HepG2 (cell line): ENCODE results near the gene SH3GL1. TPM values are rescaled to one million over a fixed set of nuclear protein-coding genes. Genes with fewer than 3 reads are reported as not detected.

Experiments used
- BCL3 ChIP-seq: sonication (generic); formaldehyde crosslinking; IDR thresholded peaks from 2 replicates; pipeline ENCODE4 v1.5.1; 2020; ENCODE audit warnings: mild to moderate bottlenecking, missing genetic modification reagents, moderate library complexity
- E2F5 ChIP-seq: sonication (generic); formaldehyde crosslinking; conservative IDR thresholded peaks from 2 replicates; pipeline ENCODE4 v1.4.0; 2020; ENCODE audit warnings: missing genetic modification reagents
- KLF11 ChIP-seq: IDR thresholded peaks from 2 replicates; pipeline ENCODE4 v1.6.1; 2016; ENCODE audit warnings: missing compliant biosample characterization
- POLR2A ChIP-seq, 2 experiments: IDR thresholded peaks; 2 replicates each; pipeline ENCODE4 v1.6.1; 2011; ENCODE audit warnings: low read depth in 2 of 2, low read length in 2 of 2, mild to moderate bottlenecking in 1 of 2, moderate library complexity in 1 of 2; ENCODE audit not compliant: insufficient read depth in 1 of 2
- RBM39 ChIP-seq: fragments of 200-400 bp; formaldehyde crosslinking; IDR thresholded peaks from one replicate; pipeline ENCODE4 v1.6.1; 2018; ENCODE audit warnings: antibody characterized with exemption, mild to moderate bottlenecking, low read depth, low read length; ENCODE audit not compliant: poor library complexity, severe bottlenecking
- RNF219 ChIP-seq: sonication (generic); formaldehyde crosslinking; IDR thresholded peaks from 2 replicates; pipeline ENCODE4 v1.5.0; 2020; ENCODE audit warnings: mild to moderate bottlenecking, missing genetic modification reagents
- SALL1 ChIP-seq: sonication (generic); formaldehyde crosslinking; IDR thresholded peaks from 2 replicates; pipeline ENCODE4 v1.8.0; 2022; ENCODE audit warnings: mild to moderate bottlenecking, missing genetic modification reagents
- ZBTB14 ChIP-seq: sonication (generic); formaldehyde crosslinking; IDR thresholded peaks from 2 replicates; pipeline ENCODE4 v1.4.0; 2020; ENCODE audit warnings: missing genetic modification reagents
- ZNF124 ChIP-seq: sonication (generic); formaldehyde crosslinking; IDR thresholded peaks from 2 replicates; pipeline ENCODE4 v1.4.0; 2020; ENCODE audit warnings: missing genetic modification reagents
- ZNF678 ChIP-seq: sonication (generic); formaldehyde crosslinking; IDR thresholded peaks from 2 replicates; pipeline ENCODE4 v1.4.0; 2020; ENCODE audit warnings: mild to moderate bottlenecking, missing genetic modification reagents
- polyA plus RNA-seq, 8 experiments: library from polyadenylated mRNA; depleted of rRNA in 3 of 8; stranded (reverse) in 7 of 8; unstranded in 1 of 8; fragments of >200 nt; fragmentation: Illumina TruSeq in 4 of 8; extraction: Trizol in 4 of 8; gene quantifications; 2 replicates each; pipeline versions ENCODE4 v1.2.1 to v1.2.3, GENCODE V29; 2011 to 2016; ENCODE audit warnings: low read depth in 4 of 8, missing spikeins in 1 of 8, mixed read lengths in 1 of 8; ENCODE audit not compliant: insufficient read depth in 1 of 8
- total RNA-seq, 5 experiments: library from RNA; depleted of rRNA; stranded (reverse); fragments of >200 nt; fragmentation: Illumina TruSeq; extraction: Trizol; gene quantifications; 2 replicates each; pipeline ENCODE4 v1.2.3, GENCODE V29; 2016; ENCODE audit warnings: low read depth in 1 of 5

SH3GL1 gene
- total and polyA plus RNA-seq, 2 of the 13 experiments (the other 11 are each of a cell fraction or from before 2014, with no cell fraction given): 33.0 to 45.1 TPM

- TF ChIP-seq BCL3 (CRISPR knock-in tag) (0 out of 2 replicates have a peak, but pooled peaks have one; percentile 41), RNF219 (CRISPR knock-in tag) (no peak), ZNF678 (CRISPR knock-in tag) (no peak), ZBTB14 (CRISPR knock-in tag) (no peak), POLR2A (IDR thresholded peaks at IDR 0.05; ENCODE audit: insufficient read depth in 1 of 2, low read depth in 2 of 2, low read length in 2 of 2) (peak in 1 of 2 experiments; percentile 40; a peak in 2 of 4 replicates), E2F5 (CRISPR knock-in tag) (no peak), KLF11 (CRISPR knock-in tag) (no peak), ZNF124 (no peak), SALL1 (CRISPR knock-in tag) (0 out of 2 replicates have a peak, but pooled peaks have one; percentile 4), RBM39 (no peak)
These were observed 36.6 kb downstream of the SH3GL1 start (continued) for GRCh38 chr19:4363571-4364304.
